Femur (tissue), 1 donor: ENCODE measurements around the gene INO80.
"Not testable (repeated sequence)": the region's sequence is repeated elsewhere in the genome, so short reads cannot be mapped to it uniquely, and the experiment has no call there.

Experiments used
- DNase-seq: peaks from one replicate; pipeline ENCODE4 v3.0.0-alpha.2; 2017

The INO80 gene

GRCh38 chr15:40960925-40961324 is 155.2 kb downstream of the INO80 start:
- DNase-seq: no peak

- DNase-seq: no peak
Measured at GRCh38 chr15:40960151-40960885, 155.8 kb downstream of the INO80 start.

- no peak for DNase-seq
Measured at GRCh38 chr15:40959331-40960141, 156.5 kb downstream of the INO80 start.

GRCh38 chr15:40958723-40959122 is 157.4 kb downstream of the INO80 start:
- no peak for DNase-seq

GRCh38 chr15:40958146-40958545 is 157.9 kb downstream of the INO80 start:
- peak; percentile 48 for DNase-seq

GRCh38 chr15:40957581-40958051 is 158.5 kb downstream of the INO80 start:
- DNase-seq: peak; percentile 67

GRCh38 chr15:40957041-40957555 is 159.0 kb downstream of the INO80 start:
- DNase-seq: no peak

- no peak for DNase-seq
Measured at GRCh38 chr15:40956541-40956982, 159.5 kb downstream of the INO80 start.

- no peak for DNase-seq
Measured at GRCh38 chr15:40955930-40956540, 160.0 kb downstream of the INO80 start.

GRCh38 chr15:40955141-40955903 is 160.8 kb downstream of the INO80 start:
- no peak for DNase-seq

- DNase-seq: not testable (repeated sequence)
Measured at GRCh38 chr15:40954158-40954848, 161.8 kb downstream of the INO80 start.

- no peak for DNase-seq
Measured at GRCh38 chr15:40953713-40954074, 162.4 kb downstream of the INO80 start.

- DNase-seq: peak; percentile 93
Measured at GRCh38 chr15:40952901-40953712, 163.0 kb downstream of the INO80 start, which contains the start of gene CHAC1. Gene CHAC1 (plus strand): TSS chr15:40953471. CDS start chr15:40953584, 113 bp downstream.

- no peak for DNase-seq
Measured at GRCh38 chr15:40952301-40952900, 163.7 kb downstream of the INO80 start.

GRCh38 chr15:40951764-40952163 is 164.3 kb downstream of the INO80 start:
- no peak for DNase-seq

- DNase-seq: no peak
Measured at GRCh38 chr15:40949756-40950207, 166.3 kb downstream of the INO80 start.

GRCh38 chr15:40948706-40949473 is 167.2 kb downstream of the INO80 start:
- no peak for DNase-seq

- no peak for DNase-seq
Measured at GRCh38 chr15:40944510-40945296, 171.4 kb downstream of the INO80 start.
